Loucy (cell line): ENCODE data around the gene SYT15B.
A peak's percentile ranks its signal among the peaks of the same experiment; 100 is the strongest.
"Not testable (repeated sequence)": the region's sequence is repeated elsewhere in the genome, so short reads cannot be mapped to it uniquely, and the experiment has no call there.

Experiments
- H2AFZ ChIP-seq: fragments of 200-600 bp; sonication (generic); 2 replicates; pipeline ENCODE4 v1.6.0; 2016; ENCODE audit warnings: antibody characterized with exemption, mild to moderate bottlenecking, low read length, moderate library complexity
- H3F3A ChIP-seq: fragments of 200-600 bp; 2 replicates; pipeline ENCODE4 v1.6.0; 2016; ENCODE audit warnings: antibody characterized with exemption, low read depth, mild to moderate bottlenecking
- H3K27me3 ChIP-seq: fragments of 200-600 bp; sonication (generic); 2 replicates; pipeline ENCODE4 v1.6.1; 2014; ENCODE audit warnings: low read length, mild to moderate bottlenecking; ENCODE audit not compliant: insufficient read depth, poor library complexity, severe bottlenecking
- H3K36me3 ChIP-seq: fragments of 200-600 bp; sonication (generic); 2 replicates; pipeline ENCODE4 v1.6.1; 2016; ENCODE audit warnings: low read length; ENCODE audit not compliant: insufficient read depth
- H3K4me1 ChIP-seq: fragments of 200-600 bp; sonication (generic); 2 replicates; pipeline ENCODE4 v1.5.1; 2014; ENCODE audit warnings: low read length, mild to moderate bottlenecking; ENCODE audit not compliant: insufficient read depth, poor library complexity, severe bottlenecking
- H3K4me2 ChIP-seq: fragments of 200-600 bp; sonication (generic); 2 replicates; pipeline ENCODE4 v1.6.0; 2014; ENCODE audit warnings: antibody characterized with exemption, low read length, low read depth, mild to moderate bottlenecking; ENCODE audit not compliant: poor library complexity, severe bottlenecking
- H3K4me3 ChIP-seq: fragments of 200-600 bp; sonication (generic); 2 replicates; pipeline ENCODE4 v1.5.1; 2014; ENCODE audit warnings: low read length, mild to moderate bottlenecking, mixed read lengths; ENCODE audit not compliant: poor library complexity, severe bottlenecking
- H3K79me2 ChIP-seq: fragments of 200-600 bp; sonication (generic); 2 replicates; pipeline ENCODE4 v1.6.1; 2014; ENCODE audit warnings: low read length; ENCODE audit not compliant: insufficient read depth
- H3K9ac ChIP-seq: fragments of 200-600 bp; sonication (generic); 2 replicates; pipeline ENCODE4 v1.6.0; 2014; ENCODE audit warnings: mild to moderate bottlenecking, low read depth, low read length, moderate library complexity; ENCODE audit not compliant: poor library complexity, severe bottlenecking
- H3K9me2 ChIP-seq: fragments of 200-600 bp; sonication (generic); replicated peaks from 2 replicates; pipeline ENCODE4 v1.6.1; 2016; ENCODE audit warnings: low read depth, low read length, mixed read lengths
- H3K9me3 ChIP-seq: fragments of 200-600 bp; sonication (generic); 2 replicates; pipeline ENCODE4 v1.6.1; 2014; ENCODE audit warnings: mild to moderate bottlenecking, antibody characterized with exemption, low read length, low read depth; ENCODE audit not compliant: insufficient read depth
- H4K20me1 ChIP-seq: fragments of 200-600 bp; sonication (generic); 2 replicates; pipeline ENCODE4 v1.6.0; 2014; ENCODE audit warnings: antibody characterized with exemption, low read length, mild to moderate bottlenecking; ENCODE audit not compliant: insufficient read depth, poor library complexity, severe bottlenecking

The SYT15B gene

DNA sequence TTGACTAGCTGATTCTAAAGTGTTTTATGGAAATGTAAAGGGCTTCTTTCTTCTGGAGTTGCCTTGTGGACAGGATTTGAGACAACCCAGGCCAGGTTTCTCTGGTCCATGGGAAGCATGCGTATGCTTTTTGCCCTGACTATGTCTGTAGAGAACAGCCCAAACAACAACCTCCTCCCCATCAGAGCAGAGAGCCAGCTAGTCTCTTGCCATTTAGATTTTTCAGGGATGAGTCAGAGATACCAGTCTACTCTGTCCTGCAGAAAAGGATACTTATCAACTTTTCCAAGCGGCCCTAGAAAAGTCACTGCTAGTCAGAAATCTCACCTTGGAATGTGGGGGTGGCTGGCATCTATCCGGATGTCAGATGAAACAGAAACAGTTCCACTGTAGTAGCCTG, 11.6 kb downstream of the SYT15B start:
- H3K4me2 ChIP-seq, H3K4me1 ChIP-seq, H3K9ac ChIP-seq, H3K9me3 ChIP-seq, H3K4me3 ChIP-seq, H2AFZ ChIP-seq, H4K20me1 ChIP-seq, H3K36me3 ChIP-seq, H3F3A ChIP-seq, H3K27me3 ChIP-seq, H3K79me2 ChIP-seq, H3K9me2 ChIP-seq: not testable (repeated sequence)

DNA sequence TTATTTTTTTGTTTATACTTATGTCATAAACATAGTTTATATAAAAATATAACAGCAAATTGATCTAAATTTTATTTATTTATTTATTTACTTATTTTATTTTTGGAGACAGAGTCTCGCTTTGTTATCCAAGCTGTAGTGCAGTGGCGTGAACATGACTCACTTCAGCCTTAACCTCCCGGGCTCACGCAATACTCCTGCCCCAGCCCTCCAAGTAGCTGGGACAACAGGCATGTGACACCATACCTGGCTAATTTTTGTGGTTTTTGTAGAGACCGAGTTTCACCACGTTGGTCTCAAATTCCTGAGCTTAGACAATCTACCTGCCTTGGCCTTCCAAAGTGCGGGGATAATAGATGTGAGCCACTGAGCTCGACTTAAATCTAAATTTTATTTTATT, 13.0 kb downstream of the SYT15B start:
- H3K9me2 ChIP-seq, H3K36me3 ChIP-seq, H3K4me2 ChIP-seq, H3K4me1 ChIP-seq, H2AFZ ChIP-seq, H3K79me2 ChIP-seq, H3K4me3 ChIP-seq, H3K27me3 ChIP-seq, H3K9me3 ChIP-seq, H3F3A ChIP-seq, H4K20me1 ChIP-seq, H3K9ac ChIP-seq: not testable (repeated sequence)

DNA sequence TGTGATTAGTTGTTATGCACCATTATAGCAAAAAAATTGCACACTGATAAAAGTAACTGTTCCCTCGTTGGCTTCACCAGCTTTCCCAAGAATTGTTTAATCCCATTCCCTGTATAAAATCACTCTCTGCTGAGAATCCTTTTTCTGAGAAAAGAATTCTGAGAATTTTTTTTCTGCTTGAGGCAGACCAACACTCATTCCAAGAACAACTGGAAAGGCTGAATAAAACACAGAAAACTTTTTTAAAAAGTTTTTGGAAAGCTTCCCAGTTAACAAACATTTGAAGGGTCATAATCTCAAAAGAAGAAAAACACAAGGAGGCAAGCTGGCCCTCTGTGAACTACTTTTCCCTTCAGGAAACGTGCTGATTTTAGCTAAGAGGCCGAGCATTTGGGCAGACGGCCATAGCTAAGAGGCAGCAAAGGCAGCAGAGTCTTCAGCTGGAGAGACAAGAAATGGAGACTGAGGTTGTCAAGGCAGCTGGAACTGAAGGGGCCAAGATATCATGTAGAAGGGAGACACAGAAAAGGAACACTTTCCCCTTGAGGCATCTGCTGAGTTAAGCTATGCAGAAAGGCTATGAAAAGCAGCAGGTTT, 16.5 kb downstream of the SYT15B start:
- H3K4me2 ChIP-seq, H2AFZ ChIP-seq, H3K9me2 ChIP-seq, H3K36me3 ChIP-seq, H3K9me3 ChIP-seq, H3K4me3 ChIP-seq, H4K20me1 ChIP-seq, H3K27me3 ChIP-seq, H3K9ac ChIP-seq, H3K4me1 ChIP-seq, H3K79me2 ChIP-seq, H3F3A ChIP-seq: not testable (repeated sequence)

DNA sequence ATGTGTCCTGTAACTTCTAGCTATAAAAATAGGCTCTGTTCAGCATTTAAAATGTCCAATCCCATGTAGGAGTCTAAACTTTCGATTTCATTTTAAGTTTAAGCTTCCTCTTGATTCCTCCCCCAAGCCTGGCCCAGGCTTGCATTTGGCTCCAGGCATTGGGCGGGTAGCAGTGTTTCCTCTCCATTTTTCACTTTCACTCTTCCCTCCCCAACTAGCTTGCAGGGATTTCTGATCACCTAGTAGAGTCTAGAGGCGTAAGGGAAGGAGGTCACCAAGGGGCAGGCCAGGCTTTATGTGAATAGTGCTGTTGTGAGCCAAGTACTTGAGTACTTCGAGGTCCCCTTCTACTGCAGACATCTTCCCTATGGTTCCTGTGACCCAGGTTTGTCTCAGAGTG, 18.5 kb downstream of the SYT15B start:
- H3K4me3 ChIP-seq, H4K20me1 ChIP-seq, H3K36me3 ChIP-seq, H3F3A ChIP-seq, H3K9me3 ChIP-seq, H3K9ac ChIP-seq, H3K27me3 ChIP-seq, H3K4me1 ChIP-seq, H3K9me2 ChIP-seq, H3K4me2 ChIP-seq, H3K79me2 ChIP-seq, H2AFZ ChIP-seq: not testable (repeated sequence)

DNA sequence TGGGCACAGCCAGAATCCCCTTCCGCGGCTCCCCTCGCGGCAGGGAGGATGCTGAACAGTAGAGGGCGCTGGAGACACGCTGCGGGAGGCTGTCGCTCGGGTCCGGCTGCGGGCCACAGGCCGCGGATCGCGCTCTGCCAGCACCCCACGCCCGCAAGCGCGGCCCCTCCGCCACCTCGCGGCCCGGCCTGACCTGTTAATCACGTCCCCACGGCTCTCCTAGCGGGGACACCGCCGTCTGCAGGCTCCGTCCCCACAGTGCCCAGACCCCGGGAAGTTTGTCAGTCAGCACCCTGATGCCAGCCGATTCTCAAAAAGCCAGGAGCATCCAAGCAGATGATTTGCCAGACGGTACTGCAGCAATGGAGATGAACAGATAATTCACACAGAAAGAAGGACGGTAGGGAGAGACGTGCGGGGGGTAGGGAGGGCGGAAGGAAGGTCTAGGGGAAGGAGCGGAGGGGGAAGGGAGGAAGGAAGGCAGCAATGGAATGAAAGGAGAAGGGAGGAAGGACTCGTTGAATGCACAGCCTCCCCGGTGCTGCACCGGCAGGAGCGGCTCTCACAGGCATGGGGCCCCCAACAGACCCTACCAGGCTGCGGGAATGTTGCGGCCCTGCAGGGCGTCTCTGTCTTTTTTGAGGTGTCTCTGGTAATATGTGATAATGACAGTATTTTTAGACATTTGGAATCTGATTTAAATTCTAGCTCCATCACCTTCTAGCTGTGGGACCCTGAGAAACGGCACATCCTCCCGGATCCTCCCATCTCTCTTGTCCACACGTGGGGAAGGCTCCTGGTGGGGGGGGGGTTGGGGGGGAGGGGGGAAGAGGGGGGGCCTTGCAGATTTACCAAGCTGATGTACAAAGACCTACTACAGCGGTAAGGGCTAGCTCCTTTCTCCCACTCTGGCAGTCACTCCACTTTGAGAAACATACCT, 19.5 kb downstream of the SYT15B start:
- not testable (repeated sequence) for H3K9me2 ChIP-seq, H3K9ac ChIP-seq, H3K79me2 ChIP-seq, H3K4me1 ChIP-seq, H3K27me3 ChIP-seq, H3K36me3 ChIP-seq, H3K9me3 ChIP-seq, H3F3A ChIP-seq, H4K20me1 ChIP-seq
- H3K4me3 ChIP-seq = peak overlapping the region; percentile 71
- peak overlapping the region; percentile 81; the same call in 1 of the 2 replicates for H2AFZ ChIP-seq
- peak overlapping the region; percentile 70 for H3K4me2 ChIP-seq

DNA sequence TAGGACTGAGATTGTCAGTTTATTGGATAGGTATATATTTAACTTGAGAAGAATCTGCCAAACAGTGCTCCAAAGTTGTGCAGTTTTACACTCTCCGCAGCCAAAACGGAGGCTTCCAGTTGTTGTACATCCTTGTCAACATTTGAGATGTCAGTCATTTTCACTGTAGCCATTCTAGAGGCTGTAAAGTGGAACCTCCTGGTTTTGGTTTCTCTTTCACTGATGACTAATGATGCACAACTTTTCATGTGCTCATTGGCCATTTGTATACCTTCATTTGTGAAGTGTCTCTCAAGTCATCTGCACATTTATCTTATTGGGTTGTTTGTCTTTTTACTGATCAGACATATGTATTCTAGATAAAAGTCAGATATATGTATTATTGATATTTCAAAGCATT, 22.5 kb downstream of the SYT15B start:
- not testable (repeated sequence) for H3K4me1 ChIP-seq, H3K9me2 ChIP-seq, H3K9ac ChIP-seq, H3K9me3 ChIP-seq, H3K36me3 ChIP-seq, H3F3A ChIP-seq, H4K20me1 ChIP-seq, H3K27me3 ChIP-seq, H3K4me3 ChIP-seq, H3K79me2 ChIP-seq, H3K4me2 ChIP-seq, H2AFZ ChIP-seq

DNA sequence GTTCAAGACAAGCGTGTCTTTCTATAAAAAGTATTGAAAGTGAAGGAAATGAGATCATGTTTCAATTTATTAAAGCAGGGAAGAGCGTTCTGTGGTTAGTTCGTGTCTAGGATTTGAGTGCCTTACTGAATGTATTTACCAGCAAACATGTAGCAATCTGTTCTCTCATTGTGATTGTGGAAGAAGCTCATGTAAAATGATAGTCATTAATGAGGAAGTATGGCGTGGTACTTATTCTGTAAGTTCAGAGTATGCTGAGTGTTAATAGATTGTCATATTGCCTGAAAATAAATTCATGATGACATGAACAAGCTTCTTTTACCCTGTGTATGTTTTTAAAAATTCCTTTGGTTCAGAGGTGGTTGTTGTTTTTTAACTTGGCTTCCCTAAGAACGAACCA, 32.5 kb downstream of the SYT15B start:
- not testable (repeated sequence) for H3K36me3 ChIP-seq, H3K79me2 ChIP-seq, H2AFZ ChIP-seq, H3F3A ChIP-seq, H3K27me3 ChIP-seq, H3K4me2 ChIP-seq, H4K20me1 ChIP-seq, H3K4me1 ChIP-seq, H3K9me3 ChIP-seq, H3K4me3 ChIP-seq, H3K9ac ChIP-seq, H3K9me2 ChIP-seq
